ENCODE data around the gene KRT86.

The KRT86 gene

DNA sequence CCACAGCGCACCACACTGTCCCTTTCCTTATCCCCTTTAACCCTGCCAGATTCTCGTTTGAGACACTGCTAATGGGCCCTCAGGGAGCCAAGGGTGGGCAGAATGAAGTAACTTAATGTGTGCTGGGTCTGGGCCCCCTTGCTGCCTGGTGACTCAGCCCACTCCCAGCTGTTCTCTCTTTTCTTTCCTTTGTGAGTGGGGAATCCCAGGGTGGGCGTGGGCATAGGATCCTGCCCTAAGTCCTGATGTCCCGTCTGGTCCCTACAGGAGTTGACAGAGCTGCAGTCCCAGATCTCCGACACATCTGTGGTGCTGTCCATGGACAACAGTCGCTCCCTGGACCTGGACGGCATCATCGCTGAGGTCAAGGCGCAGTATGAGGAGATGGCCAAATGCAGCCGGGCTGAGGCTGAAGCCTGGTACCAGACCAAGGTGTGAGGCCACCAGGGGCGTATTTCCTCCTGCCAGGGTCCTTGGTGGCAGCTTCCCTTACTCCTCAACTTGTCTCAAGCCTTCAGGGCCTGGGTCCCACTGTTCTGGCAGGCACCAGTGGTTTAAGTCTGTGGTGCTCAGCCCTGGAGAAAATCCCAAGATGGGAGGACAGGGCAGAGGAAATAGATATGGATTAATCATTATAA is 33.1 kb upstream of the KRT86 start:
- H3K9me3 ChIP-seq (ENCODE audit: insufficient read depth, low read depth, low read length), result no peaks in the 10 kb centered on the region
- no peak overlapping the region for H3K9ac ChIP-seq (ENCODE audit: low read depth, low read length)
- no peak overlapping the region for H3K4me3 ChIP-seq (ENCODE audit: low read length)
- H3K36me3 ChIP-seq (ENCODE audit: insufficient read depth, low read depth, low read length), result no peaks in the 10 kb centered on the region
- H3K27ac ChIP-seq (ENCODE audit: low read length), result no peak overlapping the region
- H3K4me1 ChIP-seq (ENCODE audit: insufficient read depth, low read length), result peaks cover 16% of the 10 kb centered on the region; the same call in 1 of the 2 replicates
- H3K27me3 ChIP-seq (ENCODE audit: insufficient read depth, low read length), result peaks cover 4% of the 10 kb centered on the region; the same call in 1 of the 2 replicates

GRCh38 chr12:52242442-52243258 is 31.8 kb upstream of the KRT86 start:
- Histone ChIP-seq H3K27me3 (ENCODE audit: insufficient read depth, low read length) (peaks cover 5% of the 10 kb centered on the region; the same call in 1 of the 2 replicates), H3K27ac (ENCODE audit: low read length) (no peak overlapping the region), H3K36me3 (ENCODE audit: insufficient read depth, low read depth, low read length) (no peaks in the 10 kb centered on the region), H3K9me3 (ENCODE audit: insufficient read depth, low read depth, low read length) (no peaks in the 10 kb centered on the region), H3K9ac (ENCODE audit: low read depth, low read length) (no peak overlapping the region), H3K4me3 (ENCODE audit: low read length) (no peak overlapping the region), H3K4me1 (ENCODE audit: insufficient read depth, low read length) (peaks cover 19% of the 10 kb centered on the region; the same call in 1 of the 2 replicates)

DNA sequence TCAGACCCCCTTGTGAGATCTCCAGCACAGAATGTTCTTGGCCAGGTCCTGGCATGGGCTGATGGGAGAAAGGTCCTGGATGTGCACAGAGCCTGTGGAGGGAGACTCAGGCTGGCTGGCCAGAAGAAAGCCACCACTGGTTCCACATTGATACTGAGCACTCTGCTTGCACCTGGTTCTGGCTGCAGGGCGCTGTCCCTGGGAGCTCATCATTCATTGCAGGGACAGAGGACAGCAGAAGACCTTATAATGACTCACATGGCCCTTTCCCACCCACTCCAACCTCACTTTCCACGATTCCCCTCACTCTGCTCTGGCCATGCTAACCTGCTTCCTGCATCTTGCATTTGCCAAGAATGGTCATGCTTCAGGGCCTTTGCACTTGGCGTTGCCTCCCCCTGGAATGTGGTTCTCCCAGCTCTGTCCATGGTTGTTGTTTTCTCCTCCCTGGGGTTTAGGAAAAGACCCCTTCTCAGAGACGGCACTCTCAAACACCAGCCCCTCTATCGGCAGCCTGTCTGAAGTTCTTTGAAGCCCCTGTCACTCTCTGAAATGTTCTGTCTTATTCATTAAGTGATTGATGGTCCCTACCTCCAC is 31.1 kb upstream of the KRT86 start:
- H3K9ac ChIP-seq (ENCODE audit: low read depth, low read length), result no peak overlapping the region
- no peaks in the 10 kb centered on the region for H3K36me3 ChIP-seq (ENCODE audit: insufficient read depth, low read depth, low read length)
- peaks cover 20% of the 10 kb centered on the region for H3K4me1 ChIP-seq (ENCODE audit: insufficient read depth, low read length)

DNA sequence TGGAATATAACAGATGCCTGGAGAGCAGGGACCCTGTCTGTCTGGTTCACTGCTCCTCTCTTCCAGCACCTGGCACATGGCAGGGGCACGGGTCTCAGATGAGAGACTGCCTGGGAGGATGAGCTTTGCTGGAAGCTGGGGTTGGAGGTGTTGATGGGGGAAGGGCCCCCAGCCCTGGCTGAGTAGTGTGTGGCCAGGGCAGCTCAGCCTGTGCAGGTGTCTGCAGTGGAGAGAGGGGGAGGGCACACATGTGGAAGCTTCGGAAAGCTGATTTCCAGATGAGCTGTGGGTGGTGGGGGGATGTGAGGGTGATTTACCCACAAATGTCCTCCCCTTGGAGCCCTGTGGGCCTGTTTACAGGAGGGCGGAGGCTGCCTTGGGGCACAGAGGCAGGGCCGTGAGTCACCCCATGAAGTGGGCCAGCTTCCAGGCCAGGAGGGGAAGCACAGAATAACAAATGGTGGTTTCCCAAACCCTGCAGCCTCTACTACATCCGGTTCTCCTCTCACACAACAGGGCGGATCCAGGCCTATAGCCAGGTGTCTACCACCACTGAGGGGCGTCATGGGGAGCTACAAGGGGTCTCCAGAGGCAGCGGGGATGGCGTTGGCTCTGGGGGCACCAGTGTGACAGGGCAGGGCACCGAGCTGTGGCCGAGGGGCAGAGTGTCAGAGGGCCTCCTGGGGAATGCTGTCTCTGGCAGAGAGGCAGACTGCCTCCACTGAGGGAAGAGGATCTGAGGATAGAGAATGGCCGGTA is 30.4 kb upstream of the KRT86 start:
- H3K9me3 ChIP-seq (ENCODE audit: insufficient read depth, low read depth, low read length), result no peaks in the 10 kb centered on the region
- peaks cover 18% of the 10 kb centered on the region for H3K27me3 ChIP-seq (ENCODE audit: insufficient read depth, low read length)
- no peak overlapping the region for H3K4me3 ChIP-seq (ENCODE audit: low read length)
- peaks cover 20% of the 10 kb centered on the region for H3K4me1 ChIP-seq (ENCODE audit: insufficient read depth, low read length)
- no peaks in the 10 kb centered on the region for H3K36me3 ChIP-seq (ENCODE audit: insufficient read depth, low read depth, low read length)
- H3K9ac ChIP-seq (ENCODE audit: low read depth, low read length), result no peak overlapping the region
- no peak overlapping the region for H3K27ac ChIP-seq (ENCODE audit: low read length)

More for the DNA sequence above, 31.1 kb upstream of the KRT86 start:
- Histone ChIP-seq H3K27ac (ENCODE audit: low read length) (no peak overlapping the region), H3K4me3 (ENCODE audit: low read length) (no peak overlapping the region), H3K9me3 (ENCODE audit: insufficient read depth, low read depth, low read length) (no peaks in the 10 kb centered on the region), H3K27me3 (ENCODE audit: insufficient read depth, low read length) (peaks cover 12% of the 10 kb centered on the region; the same call in 1 of the 2 replicates)

DNA sequence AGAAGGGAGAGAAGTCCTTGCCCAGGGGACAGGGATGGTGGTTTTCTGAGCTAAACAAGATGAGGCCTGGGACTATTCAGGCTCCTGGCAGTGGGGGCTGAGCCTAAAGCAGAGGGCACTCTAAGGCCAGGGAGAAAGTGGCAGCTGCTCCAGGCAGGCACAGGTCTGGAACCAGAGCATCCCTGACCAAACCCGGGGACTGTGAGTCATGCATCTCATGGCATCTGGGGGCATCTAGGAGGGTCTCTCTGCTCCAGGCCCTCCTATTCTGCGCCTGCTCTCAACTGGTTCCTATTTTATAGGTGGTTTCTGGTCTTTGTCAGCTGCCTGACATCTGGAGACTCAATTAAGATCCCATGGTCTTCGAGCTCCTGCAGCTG is 29.8 kb upstream of the KRT86 start:
- H3K27ac ChIP-seq (ENCODE audit: low read length), result no peak overlapping the region
- H3K4me1 ChIP-seq (ENCODE audit: insufficient read depth, low read length), result peaks cover 20% of the 10 kb centered on the region
- H3K36me3 ChIP-seq (ENCODE audit: insufficient read depth, low read depth, low read length), result no peaks in the 10 kb centered on the region
- H3K27me3 ChIP-seq (ENCODE audit: insufficient read depth, low read length), result peaks cover 24% of the 10 kb centered on the region
- no peaks in the 10 kb centered on the region for H3K9me3 ChIP-seq (ENCODE audit: insufficient read depth, low read depth, low read length)
- no peak overlapping the region for H3K4me3 ChIP-seq (ENCODE audit: low read length)
- no peak overlapping the region for H3K9ac ChIP-seq (ENCODE audit: low read depth, low read length)

DNA sequence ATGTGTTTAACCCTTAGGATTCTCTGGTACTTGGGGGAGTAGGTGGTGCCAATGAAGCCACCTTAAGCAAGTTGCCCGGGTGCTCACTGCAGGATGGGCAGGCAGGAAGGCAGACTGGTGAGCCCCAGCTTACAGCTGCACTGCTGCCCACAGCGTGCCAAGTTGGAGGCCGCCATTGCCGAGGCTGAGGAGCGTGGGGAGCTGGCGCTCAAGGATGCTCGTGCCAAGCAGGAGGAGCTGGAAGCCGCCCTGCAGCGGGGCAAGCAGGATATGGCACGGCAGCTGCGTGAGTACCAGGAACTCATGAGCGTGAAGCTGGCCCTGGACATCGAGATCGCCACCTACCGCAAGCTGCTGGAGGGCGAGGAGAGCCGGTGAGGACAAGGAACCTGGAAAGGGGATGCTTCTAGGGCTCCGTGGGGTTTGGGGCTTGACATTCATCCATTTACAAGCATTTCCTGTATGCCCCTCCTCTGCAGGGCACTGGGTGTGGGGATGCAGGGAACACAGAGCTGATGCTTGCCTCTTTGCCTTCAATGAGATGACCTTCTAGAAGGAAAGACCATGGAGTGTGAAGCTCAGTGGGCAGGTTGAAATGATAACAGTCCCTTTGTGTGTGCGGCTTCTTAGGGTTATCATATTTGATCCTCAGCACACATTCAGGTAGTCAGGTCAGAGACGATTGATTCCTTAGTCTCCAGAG is 29.0 kb upstream of the KRT86 start:
- no peak overlapping the region for H3K4me3 ChIP-seq (ENCODE audit: low read length)
- H3K9ac ChIP-seq (ENCODE audit: low read depth, low read length), result no peak overlapping the region
- no peak overlapping the region for H3K27ac ChIP-seq (ENCODE audit: low read length)
- peaks cover 20% of the 10 kb centered on the region for H3K4me1 ChIP-seq (ENCODE audit: insufficient read depth, low read length)
- no peaks in the 10 kb centered on the region for H3K36me3 ChIP-seq (ENCODE audit: insufficient read depth, low read depth, low read length)
- no peaks in the 10 kb centered on the region for H3K9me3 ChIP-seq (ENCODE audit: insufficient read depth, low read depth, low read length)
- H3K27me3 ChIP-seq (ENCODE audit: insufficient read depth, low read length), result peaks cover 32% of the 10 kb centered on the region

DNA sequence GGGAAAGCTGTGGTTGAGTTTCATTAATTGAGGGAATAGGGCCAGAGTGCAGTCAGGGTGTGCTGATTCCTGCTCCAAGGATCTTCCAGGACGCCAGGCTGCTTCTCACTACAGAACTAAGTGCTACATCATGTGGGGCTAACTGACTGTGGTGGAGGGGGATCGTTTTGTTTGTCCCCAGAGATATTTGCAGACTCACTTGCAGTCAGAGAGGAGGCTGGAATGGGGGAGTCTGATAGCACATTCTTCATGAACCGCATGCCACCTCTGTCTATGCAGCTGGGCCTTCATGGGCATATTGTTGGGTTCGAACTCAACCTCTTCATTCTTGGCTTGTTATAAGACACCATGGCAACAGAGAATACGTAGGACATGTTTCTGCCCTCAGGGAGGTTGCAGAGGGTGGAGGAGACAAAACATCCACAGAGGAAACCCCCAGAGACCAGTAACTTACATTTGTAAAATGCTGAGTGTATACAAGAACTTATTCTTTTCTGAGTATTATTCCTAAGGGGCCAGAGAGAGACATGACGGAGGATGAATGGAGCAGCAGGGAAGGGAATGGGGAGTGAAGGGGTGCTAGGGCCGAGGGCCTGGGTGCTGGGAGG is 28.4 kb upstream of the KRT86 start:
- Histone ChIP-seq H3K4me3 (ENCODE audit: low read length) (no peak overlapping the region), H3K9ac (ENCODE audit: low read depth, low read length) (no peak overlapping the region), H3K9me3 (ENCODE audit: insufficient read depth, low read depth, low read length) (no peaks in the 10 kb centered on the region), H3K36me3 (ENCODE audit: insufficient read depth, low read depth, low read length) (no peaks in the 10 kb centered on the region), H3K27me3 (ENCODE audit: insufficient read depth, low read length) (peaks cover 39% of the 10 kb centered on the region), H3K4me1 (ENCODE audit: insufficient read depth, low read length) (peaks cover 20% of the 10 kb centered on the region), H3K27ac (ENCODE audit: low read length) (no peak overlapping the region)

DNA sequence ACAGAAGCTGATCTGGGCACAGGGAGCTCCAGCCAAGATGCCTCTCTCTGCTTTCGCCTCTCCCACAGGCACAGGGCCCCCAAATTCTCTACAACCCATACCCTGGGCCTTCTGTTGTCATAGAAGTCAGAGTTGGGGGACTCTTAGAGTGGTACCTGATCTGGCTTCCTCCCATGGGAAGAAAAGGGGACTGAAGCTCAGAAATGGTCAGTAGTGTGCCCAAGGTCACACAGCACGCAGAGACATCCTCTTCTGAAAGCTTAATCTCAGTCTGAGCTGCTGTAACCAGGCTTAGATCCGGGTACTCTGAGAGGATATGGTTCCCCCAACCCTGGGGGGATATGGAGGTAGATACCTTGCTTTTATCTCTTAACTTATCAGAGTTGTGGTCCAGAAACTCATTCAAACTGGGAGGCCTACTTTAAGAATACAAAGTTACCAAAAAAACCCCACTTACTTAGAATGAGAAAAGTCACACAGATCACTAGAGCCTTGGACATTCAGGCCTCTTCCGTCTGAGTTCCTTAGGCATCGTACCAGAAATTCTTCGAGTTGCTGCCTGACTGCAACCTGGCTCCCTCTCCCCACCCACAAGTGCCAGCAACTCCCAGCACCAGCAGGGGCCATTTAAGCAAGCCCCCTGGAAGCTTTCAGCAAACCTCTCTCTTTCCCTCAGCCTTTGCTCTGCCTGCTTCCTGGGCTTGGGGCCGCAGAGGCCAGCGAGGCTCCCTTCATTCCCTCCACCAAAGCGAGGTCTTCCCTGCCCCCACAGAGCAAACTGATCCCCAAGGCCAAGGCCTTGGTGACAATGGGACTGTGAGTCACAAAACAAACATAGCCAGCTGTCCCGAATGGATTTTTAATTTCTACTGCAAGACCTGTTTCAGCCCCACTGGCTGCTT is 27.5 kb upstream of the KRT86 start:
- H3K36me3 ChIP-seq (ENCODE audit: insufficient read depth, low read depth, low read length), result no peaks in the 10 kb centered on the region
- H3K27ac ChIP-seq (ENCODE audit: low read length), result no peak overlapping the region
- no peak overlapping the region for H3K4me3 ChIP-seq (ENCODE audit: low read length)
- no peaks in the 10 kb centered on the region for H3K9me3 ChIP-seq (ENCODE audit: insufficient read depth, low read depth, low read length)
- H3K27me3 ChIP-seq (ENCODE audit: insufficient read depth, low read length), result peaks cover 48% of the 10 kb centered on the region
- peaks cover 20% of the 10 kb centered on the region for H3K4me1 ChIP-seq (ENCODE audit: insufficient read depth, low read length)
- H3K9ac ChIP-seq (ENCODE audit: low read depth, low read length), result no peak overlapping the region

GRCh38 chr12:52247622-52248540 is 26.6 kb upstream of the KRT86 start:
- peaks cover 55% of the 10 kb centered on the region for H3K27me3 ChIP-seq (ENCODE audit: insufficient read depth, low read length)
- no peak overlapping the region for H3K27ac ChIP-seq (ENCODE audit: low read length)
- H3K36me3 ChIP-seq (ENCODE audit: insufficient read depth, low read depth, low read length), result no peaks in the 10 kb centered on the region
- no peak overlapping the region for H3K9ac ChIP-seq (ENCODE audit: low read depth, low read length)
- H3K9me3 ChIP-seq (ENCODE audit: insufficient read depth, low read depth, low read length), result no peaks in the 10 kb centered on the region
- peaks cover 20% of the 10 kb centered on the region for H3K4me1 ChIP-seq (ENCODE audit: insufficient read depth, low read length)
- H3K4me3 ChIP-seq (ENCODE audit: low read length), result no peak overlapping the region

Data from iPS-20b (cell line).